Measurements from ENCODE around the gene CAPN15. TPM values are rescaled to one million over a fixed set of nuclear protein-coding genes. Genes with fewer than 3 reads are reported as not detected.
A peak's percentile ranks its signal among the peaks of the same experiment; 100 is the strongest.

The CAPN15 gene
- total and polyA plus RNA-seq, 7 experiments from 2014 or later = 3.2 to 89.8 (median 52.8) TPM

DNA sequence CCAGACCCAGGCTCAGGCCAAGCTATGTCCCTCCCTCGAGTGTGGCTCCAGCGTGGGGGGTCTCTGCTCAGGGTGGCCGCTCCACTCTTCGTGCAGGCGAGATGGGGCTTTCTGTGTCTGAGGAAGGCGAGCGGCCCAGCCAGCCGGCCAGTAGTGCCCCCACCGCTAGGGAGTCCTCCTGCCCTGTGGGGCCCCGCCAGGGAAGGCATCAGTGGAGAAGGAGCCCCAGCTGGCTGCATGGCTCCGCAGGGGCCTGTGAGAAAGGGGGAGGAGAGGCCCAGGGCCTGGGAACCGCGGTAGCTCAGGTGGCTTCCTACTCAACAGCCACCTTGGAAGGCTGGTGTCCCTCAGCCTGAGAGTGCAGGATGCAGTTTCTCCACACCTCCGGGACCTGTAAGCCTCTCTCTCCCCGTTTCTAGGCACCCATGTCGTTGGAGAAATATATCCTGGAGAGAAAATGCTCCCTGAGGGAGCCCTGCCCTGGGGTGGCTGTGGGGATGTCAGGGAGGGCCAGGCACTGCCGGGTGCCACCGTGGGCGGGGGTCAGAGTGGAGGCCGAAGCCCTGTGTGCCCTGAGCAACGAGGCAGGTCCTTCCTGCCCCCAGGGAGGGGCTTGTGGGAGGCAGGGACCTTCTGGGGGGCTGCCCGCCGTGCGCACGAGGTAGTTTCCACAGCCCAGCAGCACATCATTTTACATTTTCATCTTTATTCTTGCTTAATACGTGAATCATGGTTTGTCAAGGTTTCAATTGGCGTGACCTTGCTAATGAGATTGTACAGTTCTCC, 45.5 kb downstream of the CAPN15 start:
- H3K27ac ChIP-seq (ENCODE audit: low read depth, low read length) = no peak overlapping the region
- H3K27me3 ChIP-seq (ENCODE audit: control insufficient read depth in 2 of 2, insufficient read depth in 2 of 2, low read length in 2 of 2) = no peaks in the 10 kb centered on the region
- peaks cover 0 to 30% (median 0%) of the 10 kb centered on the region in 3 experiments for H3K36me3 ChIP-seq (ENCODE audit: control insufficient read depth in 2 of 3, insufficient read depth in 3 of 3, low read length in 3 of 3)
- H3K4me1 ChIP-seq (ENCODE audit: control insufficient read depth in 2 of 2, insufficient read depth in 2 of 2, low read length in 2 of 2) = peaks cover 8 to 13% of the 10 kb centered on the region in 2 donors
- ChIA-PET CTCF (interaction anchor here (0.6 kb wide), 1 partner anchor 53 kb away, joined by 4 read pairs; no protein-coding TSS in a partner anchor), POLR2A (interaction anchor here (0.6 to 1.9 kb wide), 4 partner anchors 17 to 51 kb away, joined by 3 to 5 read pairs (median 3); partner anchors contain the start of gene RAB40C)
- no peaks in the 10 kb centered on the region for H3K36me3 Mint-ChIP-seq
- H3K9me3 Mint-ChIP-seq = peaks cover 0 to 4% (median 0%) of the 10 kb centered on the region in 11 donors
- no peak overlapping the region for H3K27ac Mint-ChIP-seq
- no peak for ATAC-seq
- H3K4me3 Mint-ChIP-seq = no peak overlapping the region
- H3K4me3 ChIP-seq (ENCODE audit: low read length) = no peak overlapping the region
- no peak for DNase-seq
- intact Hi-C loops (cut with micrococcal nuclease) = no loop called here
- H3K9me3 ChIP-seq (ENCODE audit: control insufficient read depth in 2 of 3, low read length in 3 of 3) = no peaks in the 10 kb centered on the region
- H3K27me3 Mint-ChIP-seq = no peaks in the 10 kb centered on the region
- H3K4me1 Mint-ChIP-seq = peaks cover 15 to 26% (median 23%) of the 10 kb centered on the region in 7 donors

DNA sequence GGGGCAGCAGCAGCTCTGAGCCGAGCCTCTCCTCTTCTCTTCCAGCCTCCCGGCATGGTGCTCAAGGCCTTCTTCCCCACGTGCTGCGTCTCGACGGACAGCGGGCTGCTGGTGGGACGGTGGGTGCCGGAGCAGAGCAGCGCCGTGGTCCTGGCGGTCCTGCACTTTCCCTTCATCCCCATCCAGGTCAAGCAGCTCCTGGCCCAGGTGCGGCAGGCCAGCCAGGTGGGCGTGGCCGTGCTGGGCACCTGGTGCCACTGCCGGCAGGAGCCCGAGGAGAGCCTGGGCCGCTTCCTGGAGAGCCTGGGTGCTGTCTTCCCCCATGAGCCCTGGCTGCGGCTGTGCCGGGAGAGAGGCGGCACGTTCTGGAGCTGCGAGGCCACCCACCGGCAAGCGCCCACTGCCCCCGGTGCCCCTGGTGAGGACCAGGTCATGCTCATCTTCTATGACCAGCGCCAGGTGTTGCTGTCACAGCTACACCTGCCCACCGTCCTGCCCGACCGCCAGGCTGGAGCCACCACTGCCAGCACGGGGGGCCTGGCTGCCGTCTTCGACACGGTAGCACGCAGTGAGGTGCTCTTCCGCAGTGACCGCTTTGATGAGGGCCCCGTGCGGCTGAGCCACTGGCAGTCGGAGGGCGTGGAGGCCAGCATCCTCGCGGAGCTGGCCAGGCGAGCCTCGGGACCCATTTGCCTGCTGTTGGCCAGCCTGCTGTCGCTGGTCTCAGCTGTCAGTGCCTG, 46.7 kb downstream of the CAPN15 start:
- no peaks in the 10 kb centered on the region for H3K36me3 Mint-ChIP-seq
- no peaks in the 10 kb centered on the region for H3K27me3 Mint-ChIP-seq
- no peaks in the 10 kb centered on the region for H3K27me3 ChIP-seq (ENCODE audit: control insufficient read depth in 2 of 2, insufficient read depth in 2 of 2, low read length in 2 of 2)
- intact Hi-C loops (cut with micrococcal nuclease) = no loop called here
- H3K9me3 Mint-ChIP-seq = peaks cover 0 to 4% (median 0%) of the 10 kb centered on the region in 11 donors
- no peak overlapping the region for H3K4me3 ChIP-seq (ENCODE audit: low read length)
- no peaks in the 10 kb centered on the region for H3K9me3 ChIP-seq (ENCODE audit: control insufficient read depth in 2 of 3, low read length in 3 of 3)
- H3K4me1 ChIP-seq (ENCODE audit: control insufficient read depth in 2 of 2, insufficient read depth in 2 of 2, low read length in 2 of 2) = peaks cover 2 to 3% of the 10 kb centered on the region in 2 donors
- ChIA-PET CTCF (no interaction called here), POLR2A (interaction anchor here (1.2 kb wide), 1 partner anchor 16 kb away, joined by 3 read pairs; the partner anchor contains the start of gene RAB40C)
- peaks cover 0 to 30% (median 0%) of the 10 kb centered on the region in 3 experiments for H3K36me3 ChIP-seq (ENCODE audit: control insufficient read depth in 2 of 3, insufficient read depth in 3 of 3, low read length in 3 of 3)
- no peak overlapping the region for H3K27ac ChIP-seq (ENCODE audit: low read depth, low read length)
- peaks cover 15 to 26% (median 19%) of the 10 kb centered on the region in 7 donors for H3K4me1 Mint-ChIP-seq
- no peak overlapping the region for H3K27ac Mint-ChIP-seq
- DNase-seq (no peak), ATAC-seq (no peak)
- H3K4me3 Mint-ChIP-seq = no peak overlapping the region

DNA sequence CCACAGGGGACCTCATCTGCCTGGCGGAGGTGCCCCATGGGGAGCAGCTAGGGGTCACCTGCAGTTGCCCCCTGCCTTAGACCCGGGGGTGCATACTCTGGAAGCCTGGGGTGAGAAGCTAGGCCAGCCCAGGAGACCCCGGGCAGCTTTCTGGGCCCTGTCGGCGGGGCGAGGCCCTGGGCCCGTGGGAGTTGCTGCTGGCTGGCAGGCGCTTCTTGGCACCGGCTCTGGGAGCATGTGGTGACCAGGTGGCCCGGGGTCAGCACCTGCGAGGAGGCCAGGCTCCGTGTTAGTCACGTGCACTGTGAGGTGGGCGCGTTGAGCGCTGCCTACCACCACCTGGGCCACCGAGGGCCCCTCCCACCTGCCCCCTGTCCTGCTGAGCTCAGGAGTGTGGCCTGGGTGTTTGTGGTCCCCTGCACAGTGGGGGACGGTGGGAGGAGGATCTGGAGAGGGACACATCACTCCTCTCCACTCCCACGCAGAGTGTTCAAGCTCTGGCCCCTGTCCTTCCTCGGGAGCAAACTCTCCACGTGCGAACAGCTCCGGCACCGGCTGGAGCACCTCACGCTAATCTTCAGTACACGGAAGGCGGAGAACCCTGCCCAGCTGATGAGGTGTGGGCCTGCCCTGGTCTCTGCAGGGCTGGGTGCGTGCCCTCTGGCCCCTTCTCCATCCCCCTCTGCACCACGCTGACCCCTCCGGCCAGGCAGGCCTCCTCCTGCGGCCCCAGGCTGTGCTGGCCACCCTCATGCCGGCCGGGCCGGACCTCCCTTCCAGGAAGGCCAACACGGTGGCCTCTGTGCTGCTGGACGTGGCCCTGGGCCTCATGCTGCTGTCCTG, 48.1 kb downstream of the CAPN15 start:
- intact Hi-C loops (cut with micrococcal nuclease) = no loop called here
- H3K4me1 ChIP-seq (ENCODE audit: control insufficient read depth in 2 of 2, insufficient read depth in 2 of 2, low read length in 2 of 2) = no peaks in the 10 kb centered on the region
- CTCF ChIA-PET = no interaction called here

DNA sequence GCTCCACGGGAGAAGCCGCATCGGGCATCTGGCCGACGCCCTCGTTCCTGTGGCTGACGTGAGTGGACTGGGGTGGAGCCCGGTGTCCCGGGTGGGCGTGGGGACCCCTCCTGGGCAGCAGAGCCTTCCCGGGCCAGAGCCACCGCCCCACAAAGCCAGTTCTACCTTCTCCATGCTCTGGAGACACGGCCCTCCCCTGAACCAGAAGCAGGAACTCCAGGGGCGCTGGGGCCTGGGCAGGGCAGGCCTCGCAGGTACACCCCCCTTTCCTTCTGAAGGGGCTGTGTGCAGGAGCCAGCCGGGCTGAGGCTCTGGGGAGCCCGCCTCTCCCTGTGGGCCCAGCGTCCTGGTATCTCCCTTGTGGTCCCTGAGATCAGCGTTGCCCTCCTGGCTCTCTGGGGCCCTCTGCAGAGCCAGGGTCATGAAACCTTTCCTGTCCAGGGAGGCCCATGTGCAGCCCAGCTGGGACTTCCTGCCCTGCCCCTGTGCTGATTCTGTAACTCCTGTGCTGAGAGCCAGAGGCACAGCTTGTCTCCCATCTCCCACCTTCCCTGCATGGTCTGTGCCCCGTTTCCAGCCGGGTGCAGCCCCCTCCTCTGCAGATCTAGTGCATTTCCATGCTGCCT, 48.8 kb downstream of the CAPN15 start:
- CTCF ChIA-PET = interaction anchor here (1.0 kb wide), 1 partner anchor 24 kb away, joined by 10 read pairs; no protein-coding TSS in a partner anchor
- no peaks in the 10 kb centered on the region for H3K27me3 ChIP-seq (ENCODE audit: control insufficient read depth in 2 of 2, insufficient read depth in 2 of 2, low read length in 2 of 2)
- H3K36me3 ChIP-seq (ENCODE audit: control insufficient read depth in 2 of 3, insufficient read depth in 3 of 3, low read length in 3 of 3) = peaks cover 0 to 30% (median 0%) of the 10 kb centered on the region in 3 experiments
- no peak overlapping the region for H3K4me3 Mint-ChIP-seq
- no peaks in the 10 kb centered on the region for H3K27me3 Mint-ChIP-seq
- H3K4me3 ChIP-seq (ENCODE audit: low read length) = no peak overlapping the region
- no peak for DNase-seq
- H3K9me3 ChIP-seq (ENCODE audit: control insufficient read depth in 2 of 3, low read length in 3 of 3) = no peaks in the 10 kb centered on the region
- ATAC-seq = no peak
- H3K36me3 Mint-ChIP-seq = no peaks in the 10 kb centered on the region
- H3K4me1 ChIP-seq (ENCODE audit: control insufficient read depth in 2 of 2, insufficient read depth in 2 of 2, low read length in 2 of 2) = no peaks in the 10 kb centered on the region
- POLR2A ChIA-PET = interaction anchor here (1.1 to 1.3 kb wide), 2 partner anchors 9 to 12 kb away, joined by 3 to 4 read pairs; no protein-coding TSS in a partner anchor
- H3K4me1 Mint-ChIP-seq = peaks cover 4 to 15% (median 8%) of the 10 kb centered on the region in 7 donors
- H3K27ac Mint-ChIP-seq = peak overlapping the region in 1 of 9 donors; percentile 48
- peaks cover 0 to 2% (median 0%) of the 10 kb centered on the region in 11 donors for H3K9me3 Mint-ChIP-seq
- no peak overlapping the region for H3K27ac ChIP-seq (ENCODE audit: low read depth, low read length)
- intact Hi-C loops (cut with micrococcal nuclease) = no loop called here

More for the DNA sequence above, 48.1 kb downstream of the CAPN15 start:
- Mint-ChIP-seq H3K36me3 (no peaks in the 10 kb centered on the region), H3K27me3 (no peaks in the 10 kb centered on the region), H3K4me1 (peaks cover 11 to 22% (median 15%) of the 10 kb centered on the region in 7 donors), H3K27ac (no peak overlapping the region), H3K9me3 (peaks cover 0 to 4% (median 0%) of the 10 kb centered on the region in 11 donors), H3K4me3 (no peak overlapping the region)
- POLR2A ChIA-PET = interaction anchor here (0.5 to 1.1 kb wide), 2 partner anchors 12 to 13 kb away, joined by 3 read pairs; no protein-coding TSS in a partner anchor
- Histone ChIP-seq H3K9me3 (ENCODE audit: control insufficient read depth in 2 of 3, low read length in 3 of 3) (no peaks in the 10 kb centered on the region), H3K27me3 (ENCODE audit: control insufficient read depth in 2 of 2, insufficient read depth in 2 of 2, low read length in 2 of 2) (no peaks in the 10 kb centered on the region), H3K27ac (ENCODE audit: low read depth, low read length) (no peak overlapping the region), H3K4me3 (ENCODE audit: low read length) (no peak overlapping the region), H3K36me3 (ENCODE audit: control insufficient read depth in 2 of 3, insufficient read depth in 3 of 3, low read length in 3 of 3) (peaks cover 0 to 30% (median 0%) of the 10 kb centered on the region in 3 experiments)
- DNase-seq (no peak), ATAC-seq (no peak)

DNA sequence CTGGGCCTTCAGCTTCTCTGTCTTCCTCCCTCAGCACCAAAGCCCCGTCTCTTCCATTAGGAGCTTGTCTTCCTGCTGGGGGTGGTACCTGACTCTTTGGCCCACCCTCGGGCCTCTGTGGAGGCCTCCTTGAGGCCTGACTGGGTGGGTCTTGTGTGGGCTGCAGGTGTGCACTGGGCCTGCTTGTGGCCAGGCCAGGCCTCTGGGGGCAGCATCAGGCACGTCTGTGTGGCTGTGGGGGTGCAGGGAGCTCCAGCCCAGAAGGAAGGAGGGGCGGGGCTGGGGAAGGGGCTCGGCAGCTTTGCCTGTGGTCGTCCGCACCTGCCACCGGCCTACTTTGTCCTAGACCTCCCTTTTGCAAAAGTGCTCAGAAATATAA, 49.3 kb downstream of the CAPN15 start:
- DNase-seq = no peak
- no peak overlapping the region for H3K4me3 ChIP-seq (ENCODE audit: low read length)
- intact Hi-C loops (cut with micrococcal nuclease) = no loop called here
- Mint-ChIP-seq H3K9me3 (no peaks in the 10 kb centered on the region), H3K36me3 (no peaks in the 10 kb centered on the region), H3K27ac (peak overlapping the region in 2 of 9 donors; percentile 48 to 67), H3K27me3 (no peaks in the 10 kb centered on the region), H3K4me1 (peaks cover 0 to 10% (median 3%) of the 10 kb centered on the region in 7 donors), H3K4me3 (no peak overlapping the region)
- H3K27me3 ChIP-seq (ENCODE audit: control insufficient read depth in 2 of 2, insufficient read depth in 2 of 2, low read length in 2 of 2) = no peaks in the 10 kb centered on the region
- no peaks in the 10 kb centered on the region for H3K4me1 ChIP-seq (ENCODE audit: control insufficient read depth in 2 of 2, insufficient read depth in 2 of 2, low read length in 2 of 2)
- H3K9me3 ChIP-seq (ENCODE audit: control insufficient read depth in 2 of 3, low read length in 3 of 3) = no peaks in the 10 kb centered on the region
- ChIA-PET CTCF (interaction anchor here (1.0 kb wide), 1 partner anchor 24 kb away, joined by 10 read pairs; no protein-coding TSS in a partner anchor), POLR2A (interaction anchor here (1.1 to 1.3 kb wide), 2 partner anchors 9 to 12 kb away, joined by 3 to 4 read pairs; no protein-coding TSS in a partner anchor)
- H3K36me3 ChIP-seq (ENCODE audit: control insufficient read depth in 2 of 3, insufficient read depth in 3 of 3, low read length in 3 of 3) = peaks cover 0 to 30% (median 0%) of the 10 kb centered on the region in 3 experiments
- no peak for ATAC-seq
- no peak overlapping the region for H3K27ac ChIP-seq (ENCODE audit: low read depth, low read length)

Measured in naive thymus-derived CD4-positive, alpha-beta T cell (primary cell).